Measurements from ENCODE around the gene CLASP1. TPM values are rescaled to one million over a fixed set of nuclear protein-coding genes. Genes with fewer than 3 reads are reported as not detected.

CLASP1 gene
- total RNA-seq, 2 experiments from 2014 or later: 58.0 to 58.5 TPM

- Mint-ChIP-seq H3K9me3 (peaks cover 2% of the 10 kb centered on the region), H3K4me3 (no peak overlapping the region), H3K27ac (no peak overlapping the region), H3K36me3 (ENCODE audit: low read depth) (peaks cover 17% of the 10 kb centered on the region), H3K4me1 (ENCODE audit: low read depth) (peaks cover 49% of the 10 kb centered on the region), H3K27me3 (no peaks in the 10 kb centered on the region)
- Histone ChIP-seq H3K27ac (ENCODE audit: low read depth in 1 of 2, low read length in 2 of 2) (no peak overlapping the region), H3K9me3 (ENCODE audit: control insufficient read depth in 1 of 2, insufficient read depth in 1 of 2, low read length in 2 of 2) (peaks cover 4 to 8% of the 10 kb centered on the region in 2 experiments), H3K36me3 (ENCODE audit: insufficient read depth, low read length) (no peaks in the 10 kb centered on the region), H3K27me3 (ENCODE audit: control insufficient read depth in 1 of 2, insufficient read depth in 2 of 2, low read length in 2 of 2) (no peaks in the 10 kb centered on the region), H3K4me1 (ENCODE audit: insufficient read depth, low read length) (peaks cover 3% of the 10 kb centered on the region), H3K4me3 (ENCODE audit: low read length) (no peak overlapping the region)
- intact Hi-C loops (cut with DNase I, micrococcal nuclease): no loop called here
- no peak for TF ChIP-seq CTCF (IDR thresholded peaks at IDR 0.05)
- no peak for DNase-seq
- ChIA-PET POLR2A (interaction anchor here (1.0 kb wide), 1 partner anchor 16 kb away, joined by 3 read pairs; the partner anchor contains the start of gene CLASP1), CTCF (no interaction called here)
- ATAC-seq (ENCODE audit: poor library complexity): no peak
Measured at GRCh38 chr2:121633463-121633862, 15.8 kb downstream of the CLASP1 start.

- TF ChIP-seq CTCF (IDR thresholded peaks at IDR 0.05): no peak
- DNase-seq (no peak), ATAC-seq (ENCODE audit: poor library complexity) (no peak)
- H3K4me3 Mint-ChIP-seq: no peak overlapping the region
- H3K36me3 Mint-ChIP-seq (ENCODE audit: low read depth): peaks cover 22% of the 10 kb centered on the region
- H3K27me3 ChIP-seq (ENCODE audit: control insufficient read depth in 1 of 2, insufficient read depth in 2 of 2, low read length in 2 of 2): no peaks in the 10 kb centered on the region
- no peaks in the 10 kb centered on the region for H3K4me1 ChIP-seq (ENCODE audit: insufficient read depth, low read length)
- ChIA-PET CTCF (no interaction called here), POLR2A (no interaction called here)
- intact Hi-C loops (cut with DNase I, micrococcal nuclease): no loop called here
- peaks cover 26% of the 10 kb centered on the region for H3K4me1 Mint-ChIP-seq (ENCODE audit: low read depth)
- H3K9me3 ChIP-seq (ENCODE audit: control insufficient read depth in 1 of 2, insufficient read depth in 1 of 2, low read length in 2 of 2): no peaks in the 10 kb centered on the region
- H3K4me3 ChIP-seq (ENCODE audit: low read length): no peak overlapping the region
- peaks cover 3% of the 10 kb centered on the region for H3K36me3 ChIP-seq (ENCODE audit: insufficient read depth, low read length)
- H3K27ac Mint-ChIP-seq: no peak overlapping the region
- H3K9me3 Mint-ChIP-seq: no peaks in the 10 kb centered on the region
- H3K27me3 Mint-ChIP-seq: no peaks in the 10 kb centered on the region
- no peak overlapping the region for H3K27ac ChIP-seq (ENCODE audit: low read depth in 1 of 2, low read length in 2 of 2)
Measured at GRCh38 chr2:121627525-121628050, 21.7 kb downstream of the CLASP1 start.

- H3K36me3 Mint-ChIP-seq (ENCODE audit: low read depth): peaks cover 25% of the 10 kb centered on the region
- H3K4me1 ChIP-seq (ENCODE audit: insufficient read depth, low read length): no peaks in the 10 kb centered on the region
- H3K27ac ChIP-seq (ENCODE audit: low read depth in 1 of 2, low read length in 2 of 2): no peak overlapping the region
- ChIA-PET CTCF (no interaction called here), POLR2A (no interaction called here)
- H3K36me3 ChIP-seq (ENCODE audit: insufficient read depth, low read length): peaks cover 3% of the 10 kb centered on the region
- TF ChIP-seq CTCF (IDR thresholded peaks at IDR 0.05): no peak
- no peak overlapping the region for H3K4me3 ChIP-seq (ENCODE audit: low read length)
- H3K4me3 Mint-ChIP-seq: no peak overlapping the region
- H3K9me3 Mint-ChIP-seq: no peaks in the 10 kb centered on the region
- H3K4me1 Mint-ChIP-seq (ENCODE audit: low read depth): peaks cover 23% of the 10 kb centered on the region
- no peak for DNase-seq
- no peak overlapping the region for H3K27ac Mint-ChIP-seq
- H3K27me3 ChIP-seq (ENCODE audit: control insufficient read depth in 1 of 2, insufficient read depth in 2 of 2, low read length in 2 of 2): no peaks in the 10 kb centered on the region
- no peaks in the 10 kb centered on the region for H3K27me3 Mint-ChIP-seq
- no peak for ATAC-seq (ENCODE audit: poor library complexity)
- intact Hi-C loops (cut with DNase I, micrococcal nuclease): no loop called here
- no peaks in the 10 kb centered on the region for H3K9me3 ChIP-seq (ENCODE audit: control insufficient read depth in 1 of 2, insufficient read depth in 1 of 2, low read length in 2 of 2)
Measured at GRCh38 chr2:121626777-121627524, 22.3 kb downstream of the CLASP1 start.

Data from CD4-positive, alpha-beta T cell (primary cell).